ENCODE measurements around the gene BBC3. TPM values are rescaled to one million over a fixed set of nuclear protein-coding genes. Genes with fewer than 3 reads are reported as not detected.

Gene BBC3
- total and polyA plus RNA-seq, 4 donors: 4.1 to 22.0 (median 14.8) TPM

- no peak overlapping the region for H3K27ac ChIP-seq (ENCODE audit: low read depth in 1 of 2, low read length in 1 of 2)
- H3K9me3 ChIP-seq (ENCODE audit: control insufficient read depth in 4 of 4, insufficient read depth in 3 of 4, low read length in 3 of 4): no peaks in the 10 kb centered on the region
- H3K4me3 ChIP-seq: no peak overlapping the region
- TF ChIP-seq CTCF (IDR thresholded peaks at IDR 0.05; ENCODE audit: control extremely low read depth, extremely low read depth): no peak
- peaks cover 0 to 12% (median 7%) of the 10 kb centered on the region in 5 donors for H3K4me1 ChIP-seq (ENCODE audit: control insufficient read depth in 5 of 5, insufficient read depth in 5 of 5, low read length in 5 of 5)
- 53 to 56% methylated on average over 6 of the region's 6 CpGs for WGBS, 2 donors
- DNase-seq (no peak), ATAC-seq (ENCODE audit: insufficient read depth, low FRiP score) (no peak)
- H3K27me3 ChIP-seq (ENCODE audit: control insufficient read depth in 3 of 3, insufficient read depth in 3 of 3, low read length in 2 of 3): peaks cover 0 to 32% (median 32%) of the 10 kb centered on the region in 3 donors
- no peak overlapping the region for H3K9ac ChIP-seq (ENCODE audit: insufficient read depth in 1 of 2, low read length in 2 of 2)
- H3K36me3 ChIP-seq (ENCODE audit: control insufficient read depth in 4 of 4, insufficient read depth in 4 of 4, low read length in 4 of 4): no peaks in the 10 kb centered on the region
These were observed 9.6 kb upstream of the BBC3 start for GRCh38 chr19:47240556-47240955.

- peaks cover 0 to 12% (median 7%) of the 10 kb centered on the region in 5 donors for H3K4me1 ChIP-seq (ENCODE audit: control insufficient read depth in 5 of 5, insufficient read depth in 5 of 5, low read length in 5 of 5)
- H3K36me3 ChIP-seq (ENCODE audit: control insufficient read depth in 4 of 4, insufficient read depth in 4 of 4, low read length in 4 of 4): no peaks in the 10 kb centered on the region
- WGBS, 2 donors: 4 to 5% methylated on average over 31 to 62 of the region's 62 CpGs
- peak in 2 of 3 donors; percentile 57 to 71 for DNase-seq
- H3K27ac ChIP-seq (ENCODE audit: low read depth in 1 of 2, low read length in 1 of 2): no peak overlapping the region
- no peak overlapping the region for H3K4me3 ChIP-seq
- ATAC-seq (ENCODE audit: insufficient read depth, low FRiP score): no peak
- H3K9ac ChIP-seq (ENCODE audit: insufficient read depth in 1 of 2, low read length in 2 of 2): no peak overlapping the region
- H3K9me3 ChIP-seq (ENCODE audit: control insufficient read depth in 4 of 4, insufficient read depth in 3 of 4, low read length in 3 of 4): no peaks in the 10 kb centered on the region
- H3K27me3 ChIP-seq (ENCODE audit: control insufficient read depth in 3 of 3, insufficient read depth in 3 of 3, low read length in 2 of 3): peaks cover 0 to 32% (median 32%) of the 10 kb centered on the region in 3 donors
- TF ChIP-seq CTCF (IDR thresholded peaks at IDR 0.05; ENCODE audit: control extremely low read depth, extremely low read depth): no peak
These were observed 8.8 kb upstream of the BBC3 start for GRCh38 chr19:47239610-47240296.

- no peak overlapping the region for H3K9ac ChIP-seq (ENCODE audit: insufficient read depth in 1 of 2, low read length in 2 of 2)
- 9 to 11% methylated on average over 16 of the region's 16 CpGs for WGBS, 2 donors
- TF ChIP-seq CTCF (IDR thresholded peaks at IDR 0.05; ENCODE audit: control extremely low read depth, extremely low read depth): no peak
These were observed 8.2 kb upstream of the BBC3 start for GRCh38 chr19:47239152-47239551.

More at GRCh38 chr19:47239152-47239551, 8.2 kb upstream of the BBC3 start:
- no peak for ATAC-seq (ENCODE audit: insufficient read depth, low FRiP score)
- Histone ChIP-seq H3K4me1 (ENCODE audit: control insufficient read depth in 5 of 5, insufficient read depth in 5 of 5, low read length in 5 of 5) (peaks cover 0 to 12% (median 7%) of the 10 kb centered on the region in 5 donors), H3K4me3 (no peak overlapping the region), H3K36me3 (ENCODE audit: control insufficient read depth in 4 of 4, insufficient read depth in 4 of 4, low read length in 4 of 4) (no peaks in the 10 kb centered on the region), H3K9me3 (ENCODE audit: control insufficient read depth in 4 of 4, insufficient read depth in 3 of 4, low read length in 3 of 4) (no peaks in the 10 kb centered on the region), H3K27ac (ENCODE audit: low read depth in 1 of 2, low read length in 1 of 2) (no peak overlapping the region), H3K27me3 (ENCODE audit: control insufficient read depth in 3 of 3, insufficient read depth in 3 of 3, low read length in 2 of 3) (peaks cover 0 to 32% (median 32%) of the 10 kb centered on the region in 3 donors)
- no peak for DNase-seq

All from lung (tissue), 12 donors.